IPS DF 4.7 (cell line): Measurements from ENCODE around the gene C16orf87.

Experiments
- DNase-seq: peaks from one replicate; pipeline ENCODE4 v3.0.0-alpha.2; 2013; ENCODE audit warnings: low spot score; ENCODE audit errors: extremely low read depth

C16orf87 gene

GRCh38 chr16:46843898-46844642 lies 13.1 kb upstream of the C16orf87 start:
- DNase-seq, result no peak

- DNase-seq, result no peak
These were observed 11.4 kb upstream of the C16orf87 start for GRCh38 chr16:46842192-46842895.

GRCh38 chr16:46839986-46840443 lies 9.0 kb upstream of the C16orf87 start:
- DNase-seq, result no peak

GRCh38 chr16:46836534-46837530 lies 5.9 kb upstream of the C16orf87 start:
- DNase-seq, result no peak

GRCh38 chr16:46833460-46833800 lies 2.5 kb upstream of the C16orf87 start:
- DNase-seq, result no peak

- no peak for DNase-seq
These were observed 1.9 kb upstream of the C16orf87 start for GRCh38 chr16:46832757-46833459.

GRCh38 chr16:46830417-46830901 lies 521 bp downstream of the C16orf87 start:
- DNase-seq, result no peak

- DNase-seq, result no peak
These were observed 2.0 kb downstream of the C16orf87 start for GRCh38 chr16:46828943-46829342.

- no peak for DNase-seq
These were observed 2.7 kb downstream of the C16orf87 start for GRCh38 chr16:46828292-46828691.

GRCh38 chr16:46826631-46827030 lies 4.3 kb downstream of the C16orf87 start:
- no peak for DNase-seq

- DNase-seq, result no peak
These were observed 8.7 kb downstream of the C16orf87 start for GRCh38 chr16:46822270-46822669.

GRCh38 chr16:46817961-46818360 lies 13.0 kb downstream of the C16orf87 start:
- no peak for DNase-seq

GRCh38 chr16:46814790-46815189 lies 16.2 kb downstream of the C16orf87 start:
- no peak for DNase-seq

- DNase-seq, result no peak
These were observed 17.4 kb downstream of the C16orf87 start for GRCh38 chr16:46813611-46814010.

GRCh38 chr16:46812781-46813540 lies 18.0 kb downstream of the C16orf87 start:
- DNase-seq, result no peak

- no peak for DNase-seq
These were observed 19.3 kb downstream of the C16orf87 start for GRCh38 chr16:46811682-46812081.

GRCh38 chr16:46808997-46809396 lies 22.0 kb downstream of the C16orf87 start:
- DNase-seq, result no peak

- no peak for DNase-seq
These were observed 23.6 kb downstream of the C16orf87 start for GRCh38 chr16:46807336-46807735.

GRCh38 chr16:46803373-46803772 lies 27.6 kb downstream of the C16orf87 start:
- no peak for DNase-seq

GRCh38 chr16:46801428-46802049 lies 29.4 kb downstream of the C16orf87 start:
- no peak for DNase-seq
